ENCODE measurements around the gene NSRP1. TPM values are rescaled to one million over a fixed set of nuclear protein-coding genes. Genes with fewer than 3 reads are reported as not detected.

The NSRP1 gene
- total RNA-seq, 1 donor from 2014 or later, result 44.2 TPM

DNA sequence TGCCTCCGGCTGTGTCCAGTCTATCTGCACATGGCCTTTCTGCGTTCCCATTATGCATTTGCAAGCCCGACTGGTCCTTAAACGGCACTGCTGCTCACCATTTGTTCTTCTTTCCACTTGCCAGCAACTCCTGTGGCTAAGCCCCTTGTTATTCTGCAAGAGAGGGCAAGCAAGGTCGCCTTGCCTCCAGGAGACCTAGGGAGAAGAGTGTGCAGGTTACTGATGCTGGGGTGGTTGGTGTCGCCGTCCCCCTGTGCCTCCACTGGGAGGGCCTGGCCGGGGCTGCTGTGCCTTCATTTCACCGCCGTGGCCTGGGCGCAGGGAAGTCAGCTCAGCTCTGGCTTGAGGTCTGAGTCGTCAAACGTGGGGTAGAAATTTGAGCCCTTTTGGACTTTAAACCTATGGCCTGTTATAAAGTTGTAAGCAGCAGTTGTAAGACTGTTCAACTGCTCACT is 106.1 kb downstream of the NSRP1 start:
- intact Hi-C loops (cut with micrococcal nuclease), result no loop called here
- Mint-ChIP-seq H3K4me3 (no peak overlapping the region), H3K4me1 (no peaks in the 10 kb centered on the region), H3K27me3 (no peaks in the 10 kb centered on the region), H3K36me3 (ENCODE audit: low read depth) (no peaks in the 10 kb centered on the region), H3K27ac (no peak overlapping the region), H3K9me3 (no peaks in the 10 kb centered on the region)
- no peak for TF ChIP-seq CTCF (IDR thresholded peaks at IDR 0.05)
- ATAC-seq (ENCODE audit: low read depth) (no peak), DNase-seq (no peak)
- CTCF ChIA-PET, result no interaction called here
- POLR2A ChIA-PET, result no interaction called here

GRCh38 chr17:30224419-30224960 is 107.9 kb downstream of the NSRP1 start:
- ChIA-PET POLR2A (no interaction called here), CTCF (no interaction called here)
- H3K4me1 Mint-ChIP-seq, result no peaks in the 10 kb centered on the region
- no peak overlapping the region for H3K4me3 Mint-ChIP-seq
- no peak overlapping the region for H3K27ac Mint-ChIP-seq
- peaks cover 3% of the 10 kb centered on the region for H3K27me3 Mint-ChIP-seq
- ATAC-seq (ENCODE audit: low read depth), result no peak
- no peak for TF ChIP-seq CTCF (IDR thresholded peaks at IDR 0.05)
- no peak for DNase-seq
- intact Hi-C loops (cut with micrococcal nuclease), result no loop called here
- no peaks in the 10 kb centered on the region for H3K36me3 Mint-ChIP-seq (ENCODE audit: low read depth)
- no peaks in the 10 kb centered on the region for H3K9me3 Mint-ChIP-seq

GRCh38 chr17:30225112-30225511 is 108.5 kb downstream of the NSRP1 start:
- no peak for TF ChIP-seq CTCF (IDR thresholded peaks at IDR 0.05)
- ChIA-PET POLR2A (no interaction called here), CTCF (no interaction called here)
- no peak overlapping the region for H3K27ac Mint-ChIP-seq
- intact Hi-C loops (cut with micrococcal nuclease), result no loop called here
- no peak overlapping the region for H3K4me3 Mint-ChIP-seq
- no peak for ATAC-seq (ENCODE audit: low read depth)
- H3K4me1 Mint-ChIP-seq, result peaks cover under 1% of the 10 kb centered on the region
- DNase-seq, result no peak
- no peaks in the 10 kb centered on the region for H3K9me3 Mint-ChIP-seq
- peaks cover 3% of the 10 kb centered on the region for H3K27me3 Mint-ChIP-seq
- H3K36me3 Mint-ChIP-seq (ENCODE audit: low read depth), result no peaks in the 10 kb centered on the region

DNA sequence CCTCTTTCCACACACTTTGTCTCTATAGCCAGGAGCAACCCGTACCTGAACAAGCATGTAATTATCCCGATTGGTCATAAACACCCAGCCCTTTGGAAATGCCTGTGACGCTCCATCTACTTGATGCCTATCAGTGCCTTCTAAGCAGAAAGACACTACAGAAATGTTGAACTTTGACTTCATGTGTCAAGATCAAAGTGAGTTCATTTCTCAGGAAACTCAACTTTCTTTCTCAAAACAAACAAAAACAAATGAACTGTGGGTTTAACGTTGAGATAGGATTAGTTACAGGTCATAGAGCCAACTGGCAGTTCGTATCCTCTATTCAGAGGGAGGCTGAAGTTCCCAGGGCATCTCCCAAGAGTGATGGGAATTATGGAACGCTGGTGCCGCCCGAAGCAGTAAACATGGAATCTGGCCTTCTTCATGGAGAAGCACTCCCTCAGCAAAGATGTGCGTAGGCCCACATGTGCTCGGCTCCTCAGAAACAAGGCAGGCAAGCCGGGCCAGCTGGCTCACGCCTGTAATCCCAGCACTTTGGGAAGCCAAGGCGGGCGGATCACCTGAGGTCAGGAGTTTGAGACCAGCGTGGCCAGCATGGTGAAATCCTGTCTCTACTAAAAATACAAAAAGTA is 109.4 kb downstream of the NSRP1 start:
- DNase-seq (no peak), ATAC-seq (ENCODE audit: low read depth) (no peak)
- POLR2A ChIA-PET, result no interaction called here
- Mint-ChIP-seq H3K4me3 (no peak overlapping the region), H3K36me3 (ENCODE audit: low read depth) (no peaks in the 10 kb centered on the region), H3K4me1 (peaks cover 3% of the 10 kb centered on the region), H3K27me3 (peaks cover 3% of the 10 kb centered on the region), H3K9me3 (no peaks in the 10 kb centered on the region), H3K27ac (no peak overlapping the region)
- CTCF ChIA-PET, result no interaction called here
- intact Hi-C loops (cut with micrococcal nuclease), result no loop called here
- no peak for TF ChIP-seq CTCF (IDR thresholded peaks at IDR 0.05)

GRCh38 chr17:30226878-30227277 is 110.3 kb downstream of the NSRP1 start:
- ATAC-seq (ENCODE audit: low read depth) (no peak), DNase-seq (no peak)
- intact Hi-C loops (cut with micrococcal nuclease), result no loop called here
- no peak overlapping the region for H3K27ac Mint-ChIP-seq
- H3K4me3 Mint-ChIP-seq, result no peak overlapping the region
- peaks cover 5% of the 10 kb centered on the region for H3K27me3 Mint-ChIP-seq
- no peaks in the 10 kb centered on the region for H3K36me3 Mint-ChIP-seq (ENCODE audit: low read depth)
- ChIA-PET POLR2A (no interaction called here), CTCF (no interaction called here)
- H3K4me1 Mint-ChIP-seq, result peaks cover 3% of the 10 kb centered on the region
- H3K9me3 Mint-ChIP-seq, result no peaks in the 10 kb centered on the region
- no peak for TF ChIP-seq CTCF (IDR thresholded peaks at IDR 0.05)
